Liver (tissue), 9 donors: Measurements from ENCODE around the gene UCHL3. TPM values are rescaled to one million over a fixed set of nuclear protein-coding genes. Genes with fewer than 3 reads are reported as not detected.

ENCODE experiments used
- DNase-seq: peaks from one replicate; pipeline ENCODE4 v3.0.0-alpha.2; 2017; ENCODE audit warnings: low spot score
- H3K27ac ChIP-seq, 2 donors: one replicate each; pipeline ENCODE4 v1.7.0; 2013; ENCODE audit warnings: inconsistent platforms in 2 of 2, low read length in 2 of 2, control low read depth in 1 of 2, low read depth in 1 of 2, mild to moderate bottlenecking in 1 of 2
- H3K27me3 ChIP-seq, 4 donors: one replicate each; pipeline versions ENCODE4 v1.6.1 to v1.7.0; 2013; ENCODE audit warnings: low read length in 3 of 4, inconsistent platforms in 1 of 4, mild to moderate bottlenecking in 1 of 4, moderate library complexity in 1 of 4; ENCODE audit not compliant: control insufficient read depth in 4 of 4, insufficient read depth in 4 of 4
- H3K36me3 ChIP-seq, 4 donors: one replicate each; pipeline versions ENCODE4 v1.6.1 to v1.7.0; 2013; ENCODE audit warnings: low read length in 3 of 4, mild to moderate bottlenecking in 3 of 4, low read depth in 1 of 4, moderate library complexity in 1 of 4; ENCODE audit not compliant: control insufficient read depth in 4 of 4, insufficient read depth in 3 of 4
- H3K4me1 ChIP-seq, 4 donors: one replicate each; pipeline versions ENCODE4 v1.6.1 to v1.7.0; 2013; ENCODE audit warnings: low read length in 3 of 4, mild to moderate bottlenecking in 3 of 4, moderate library complexity in 1 of 4; ENCODE audit not compliant: control insufficient read depth in 4 of 4, insufficient read depth in 4 of 4
- H3K4me3 ChIP-seq, 3 donors: one replicate each; pipeline versions ENCODE4 v1.6.1 to v1.7.0; 2013; ENCODE audit warnings: low read length in 3 of 3, control low read depth in 1 of 3, low read depth in 1 of 3, mild to moderate bottlenecking in 1 of 3
- H3K9ac ChIP-seq, 2 donors: one replicate each; pipeline ENCODE4 v1.7.0; 2013; ENCODE audit warnings: low read length in 2 of 2, mild to moderate bottlenecking in 2 of 2, moderate library complexity in 2 of 2, control low read depth in 1 of 2, low read depth in 1 of 2
- H3K9me3 ChIP-seq, 4 donors: one replicate each; pipeline versions ENCODE4 v1.6.1 to v1.7.0; 2013; ENCODE audit warnings: low read length in 3 of 4; ENCODE audit not compliant: control insufficient read depth in 4 of 4
- ATF3 ChIP-seq: IDR thresholded peaks from 2 replicates; pipeline ENCODE4 v1.6.1; 2016; ENCODE audit warnings: antibody characterized with exemption
- FOXA1 ChIP-seq: IDR thresholded peaks from 2 replicates; pipeline ENCODE4 v1.6.1; 2016; ENCODE audit warnings: antibody characterized with exemption
- GABPA ChIP-seq, 2 donors: IDR thresholded peaks in 1 of 2; conservative IDR thresholded peaks in 1 of 2; 2 replicates each; pipeline ENCODE4 v1.6.1; 2016; ENCODE audit warnings: antibody characterized with exemption in 2 of 2, mild to moderate bottlenecking in 1 of 2, moderate library complexity in 1 of 2
- HNF4A ChIP-seq, 2 donors: conservative IDR thresholded peaks; 2 replicates each; pipeline ENCODE4 v1.6.1; 2016; ENCODE audit warnings: antibody characterized with exemption in 2 of 2, mild to moderate bottlenecking in 2 of 2
- HNF4G ChIP-seq: IDR thresholded peaks from 2 replicates; pipeline ENCODE4 v1.6.1; 2016; ENCODE audit warnings: antibody characterized with exemption
- JUND ChIP-seq, 2 donors: IDR thresholded peaks; 2 replicates each; pipeline ENCODE4 v1.6.1; 2016; ENCODE audit warnings: antibody characterized with exemption in 2 of 2
- MAX ChIP-seq: IDR thresholded peaks from 2 replicates; pipeline ENCODE4 v1.6.1; 2016; ENCODE audit warnings: antibody characterized with exemption
- NR2F2 ChIP-seq: IDR thresholded peaks from 2 replicates; pipeline ENCODE4 v1.6.1; 2016; ENCODE audit warnings: antibody characterized with exemption
- RAD21 ChIP-seq, 2 donors: IDR thresholded peaks; 2 replicates each; pipeline ENCODE4 v1.6.1; 2016; ENCODE audit warnings: antibody characterized with exemption in 2 of 2, mild to moderate bottlenecking in 2 of 2
- RXRA ChIP-seq, 2 donors: IDR thresholded peaks; 2 replicates each; pipeline ENCODE4 v1.6.1; 2017 to 2018; ENCODE audit warnings: antibody characterized with exemption in 2 of 2, mild to moderate bottlenecking in 1 of 2
- SP1 ChIP-seq: IDR thresholded peaks from 2 replicates; pipeline ENCODE4 v1.6.1; 2018; ENCODE audit warnings: antibody characterized with exemption, mild to moderate bottlenecking
- TAF1 ChIP-seq: conservative IDR thresholded peaks from 2 replicates; pipeline ENCODE4 v1.6.1; 2016; ENCODE audit warnings: antibody characterized with exemption, mild to moderate bottlenecking
- WGBS: extraction: QIAGEN DNeasy Blood & Tissue Kit; methylation state at CpG from one replicate; pipeline ENCODE4 v1.1.7; 2013; 5-methylcytosine and 5-hydroxymethylcytosine counted together
- polyA plus RNA-seq, 2 donors: library from polyadenylated mRNA; stranded (reverse) in 1 of 2; unstranded in 1 of 2; fragments of 200-250 nt in 1 of 2; fragments of >200 nt in 1 of 2; fragmentation: Nextera tagmentation in 1 of 2; extraction: Ambion mirVana in 1 of 2; gene quantifications; one replicate each; pipeline versions ENCODE4 v1.2.1 to v1.2.3, GENCODE V29; 2013 to 2015
- total RNA-seq, 2 donors: library from RNA; depleted of rRNA; stranded (reverse); fragments of >200 nt; gene quantifications; one replicate each; pipeline ENCODE4 v1.2.3, GENCODE V29; 2014
- TF ChIP-seq, protein P1 (sequence below): IDR thresholded peaks from 2 replicates; pipeline ENCODE4 v1.6.1; 2016; ENCODE audit warnings: antibody characterized with exemption
- TF ChIP-seq, protein P2 (sequence below): IDR thresholded peaks from 2 replicates; pipeline ENCODE4 v1.6.1; 2016; ENCODE audit warnings: antibody characterized with exemption, mild to moderate bottlenecking
- TF ChIP-seq, protein P3 (sequence below): fragments of 150-350 bp; IDR thresholded peaks from 2 replicates; pipeline ENCODE4 v1.5.1; 2017; ENCODE audit warnings: improper control_type of control experiment, low read depth, low read length; ENCODE audit not compliant: missing input control
- donor health status: healthy.
- donor health status: healthy.
- donor health status: healthy.
- donor health status: healthy.
- donor health status: healthy.

UCHL3 gene
- total and polyA plus RNA-seq, 4 donors = 13.1 to 55.8 (median 19.7) TPM

DNA sequence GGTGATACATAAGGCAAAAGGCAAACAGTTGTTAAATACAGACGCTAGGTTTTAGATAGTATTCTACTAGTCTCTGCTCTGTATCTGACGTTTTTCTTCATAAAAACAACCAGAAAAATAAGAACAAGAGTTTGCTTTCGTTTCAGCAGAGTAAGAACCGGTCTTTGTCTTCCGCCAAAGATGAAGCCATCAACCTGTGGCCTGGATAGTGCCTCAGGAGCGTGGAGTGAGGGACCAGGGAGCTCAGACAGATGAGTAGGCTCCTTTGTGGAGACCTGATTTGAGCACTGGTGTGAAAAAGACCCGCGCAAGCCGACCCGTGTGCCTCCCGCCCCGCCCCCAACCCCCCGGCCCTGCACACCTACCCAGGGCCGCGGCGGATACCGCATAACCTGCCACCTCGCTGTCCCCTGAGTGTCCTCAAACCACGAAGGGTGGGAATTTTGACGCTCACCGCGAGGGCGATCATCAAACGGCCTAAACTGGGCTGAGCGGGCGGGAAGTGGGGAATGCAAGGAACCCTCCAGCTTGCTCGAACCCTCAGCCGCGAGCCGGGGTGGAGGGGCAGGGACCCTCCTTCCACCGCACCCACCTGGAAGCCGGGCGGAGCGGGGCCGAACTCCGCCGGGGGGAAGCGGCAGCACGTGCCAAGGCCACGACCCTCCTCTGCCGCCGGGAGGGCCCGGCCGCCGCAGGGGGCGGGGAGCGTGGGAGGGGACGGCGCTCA is 85.7 kb downstream of the UCHL3 start:
- Histone ChIP-seq H3K9me3 (no peaks in the 10 kb centered on the region), H3K27ac (no peak overlapping the region), H3K36me3 (no peaks in the 10 kb centered on the region), H3K4me3 (peak overlapping the region in 2 of 3 donors; percentile 42 to 82), H3K9ac (no peak overlapping the region), H3K27me3 (no peaks in the 10 kb centered on the region), H3K4me1 (peaks cover 4 to 15% (median 12%) of the 10 kb centered on the region in 4 donors)
- 26% methylated on average over 49 of the region's 49 CpGs for WGBS
- no peak for DNase-seq
- no peak for TF ChIP-seq JUND (IDR thresholded peaks at IDR 0.05)
- no peak for TF ChIP-seq FOXA1
- TF ChIP-seq RAD21 (IDR thresholded peaks at IDR 0.05) = no peak
- no peak for TF ChIP-seq HNF4A (conservative IDR thresholded peaks at IDR 0.05)
- no peak for TF ChIP-seq ATF3
- TF ChIP-seq, protein P1, sequence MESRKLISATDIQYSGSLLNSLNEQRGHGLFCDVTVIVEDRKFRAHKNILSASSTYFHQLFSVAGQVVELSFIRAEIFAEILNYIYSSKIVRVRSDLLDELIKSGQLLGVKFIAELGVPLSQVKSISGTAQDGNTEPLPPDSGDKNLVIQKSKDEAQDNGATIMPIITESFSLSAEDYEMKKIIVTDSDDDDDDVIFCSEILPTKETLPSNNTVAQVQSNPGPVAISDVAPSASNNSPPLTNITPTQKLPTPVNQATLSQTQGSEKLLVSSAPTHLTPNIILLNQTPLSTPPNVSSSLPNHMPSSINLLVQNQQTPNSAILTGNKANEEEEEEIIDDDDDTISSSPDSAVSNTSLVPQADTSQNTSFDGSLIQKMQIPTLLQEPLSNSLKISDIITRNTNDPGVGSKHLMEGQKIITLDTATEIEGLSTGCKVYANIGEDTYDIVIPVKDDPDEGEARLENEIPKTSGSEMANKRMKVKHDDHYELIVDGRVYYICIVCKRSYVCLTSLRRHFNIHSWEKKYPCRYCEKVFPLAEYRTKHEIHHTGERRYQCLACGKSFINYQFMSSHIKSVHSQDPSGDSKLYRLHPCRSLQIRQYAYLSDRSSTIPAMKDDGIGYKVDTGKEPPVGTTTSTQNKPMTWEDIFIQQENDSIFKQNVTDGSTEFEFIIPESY = no peak
- no peak for TF ChIP-seq GABPA (IDR thresholded peaks at IDR 0.05 in 1 of 2, conservative IDR thresholded peaks at IDR 0.05 in 1 of 2)
- no peak for TF ChIP-seq TAF1
- TF ChIP-seq, protein P2, sequence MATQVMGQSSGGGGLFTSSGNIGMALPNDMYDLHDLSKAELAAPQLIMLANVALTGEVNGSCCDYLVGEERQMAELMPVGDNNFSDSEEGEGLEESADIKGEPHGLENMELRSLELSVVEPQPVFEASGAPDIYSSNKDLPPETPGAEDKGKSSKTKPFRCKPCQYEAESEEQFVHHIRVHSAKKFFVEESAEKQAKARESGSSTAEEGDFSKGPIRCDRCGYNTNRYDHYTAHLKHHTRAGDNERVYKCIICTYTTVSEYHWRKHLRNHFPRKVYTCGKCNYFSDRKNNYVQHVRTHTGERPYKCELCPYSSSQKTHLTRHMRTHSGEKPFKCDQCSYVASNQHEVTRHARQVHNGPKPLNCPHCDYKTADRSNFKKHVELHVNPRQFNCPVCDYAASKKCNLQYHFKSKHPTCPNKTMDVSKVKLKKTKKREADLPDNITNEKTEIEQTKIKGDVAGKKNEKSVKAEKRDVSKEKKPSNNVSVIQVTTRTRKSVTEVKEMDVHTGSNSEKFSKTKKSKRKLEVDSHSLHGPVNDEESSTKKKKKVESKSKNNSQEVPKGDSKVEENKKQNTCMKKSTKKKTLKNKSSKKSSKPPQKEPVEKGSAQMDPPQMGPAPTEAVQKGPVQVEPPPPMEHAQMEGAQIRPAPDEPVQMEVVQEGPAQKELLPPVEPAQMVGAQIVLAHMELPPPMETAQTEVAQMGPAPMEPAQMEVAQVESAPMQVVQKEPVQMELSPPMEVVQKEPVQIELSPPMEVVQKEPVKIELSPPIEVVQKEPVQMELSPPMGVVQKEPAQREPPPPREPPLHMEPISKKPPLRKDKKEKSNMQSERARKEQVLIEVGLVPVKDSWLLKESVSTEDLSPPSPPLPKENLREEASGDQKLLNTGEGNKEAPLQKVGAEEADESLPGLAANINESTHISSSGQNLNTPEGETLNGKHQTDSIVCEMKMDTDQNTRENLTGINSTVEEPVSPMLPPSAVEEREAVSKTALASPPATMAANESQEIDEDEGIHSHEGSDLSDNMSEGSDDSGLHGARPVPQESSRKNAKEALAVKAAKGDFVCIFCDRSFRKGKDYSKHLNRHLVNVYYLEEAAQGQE = no peak
- TF ChIP-seq NR2F2 = no peak
- TF ChIP-seq SP1 = no peak
- TF ChIP-seq, protein P3, sequence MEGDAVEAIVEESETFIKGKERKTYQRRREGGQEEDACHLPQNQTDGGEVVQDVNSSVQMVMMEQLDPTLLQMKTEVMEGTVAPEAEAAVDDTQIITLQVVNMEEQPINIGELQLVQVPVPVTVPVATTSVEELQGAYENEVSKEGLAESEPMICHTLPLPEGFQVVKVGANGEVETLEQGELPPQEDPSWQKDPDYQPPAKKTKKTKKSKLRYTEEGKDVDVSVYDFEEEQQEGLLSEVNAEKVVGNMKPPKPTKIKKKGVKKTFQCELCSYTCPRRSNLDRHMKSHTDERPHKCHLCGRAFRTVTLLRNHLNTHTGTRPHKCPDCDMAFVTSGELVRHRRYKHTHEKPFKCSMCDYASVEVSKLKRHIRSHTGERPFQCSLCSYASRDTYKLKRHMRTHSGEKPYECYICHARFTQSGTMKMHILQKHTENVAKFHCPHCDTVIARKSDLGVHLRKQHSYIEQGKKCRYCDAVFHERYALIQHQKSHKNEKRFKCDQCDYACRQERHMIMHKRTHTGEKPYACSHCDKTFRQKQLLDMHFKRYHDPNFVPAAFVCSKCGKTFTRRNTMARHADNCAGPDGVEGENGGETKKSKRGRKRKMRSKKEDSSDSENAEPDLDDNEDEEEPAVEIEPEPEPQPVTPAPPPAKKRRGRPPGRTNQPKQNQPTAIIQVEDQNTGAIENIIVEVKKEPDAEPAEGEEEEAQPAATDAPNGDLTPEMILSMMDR = no peak
- TF ChIP-seq MAX = no peak
- TF ChIP-seq HNF4G = no peak
- TF ChIP-seq RXRA (IDR thresholded peaks at IDR 0.05) = no peak
